Lung (tissue), 12 donors: Measurements from ENCODE around the gene SLC4A2. TPM values are rescaled to one million over a fixed set of nuclear protein-coding genes. Genes with fewer than 3 reads are reported as not detected.

ENCODE experiments used
- ATAC-seq: fragments of 200-7000 bp; cut with Tn5 transposase; one replicate; pipeline ENCODE4 v1.9.1; 2020; ENCODE audit warnings: moderate number of reproducible peaks; ENCODE audit not compliant: insufficient read depth, low FRiP score
- DNase-seq, 3 donors: peaks; one replicate each; pipeline ENCODE4 v3.0.0-alpha.2; 2013 to 2017
- H3K27ac ChIP-seq, 2 donors: one replicate each; pipeline ENCODE4 v1.5.1; 2013; ENCODE audit warnings: mild to moderate bottlenecking in 2 of 2, moderate library complexity in 2 of 2, control low read depth in 1 of 2, inconsistent platforms in 1 of 2, low read depth in 1 of 2, low read length in 1 of 2
- H3K27me3 ChIP-seq, 3 donors: one replicate each; pipeline ENCODE4 v1.5.1; 2013; ENCODE audit warnings: low read length in 2 of 3; ENCODE audit not compliant: control insufficient read depth in 3 of 3, insufficient read depth in 3 of 3
- H3K36me3 ChIP-seq, 4 donors: one replicate each; pipeline ENCODE4 v1.5.1; 2013; ENCODE audit warnings: low read length in 4 of 4, mild to moderate bottlenecking in 1 of 4, moderate library complexity in 1 of 4; ENCODE audit not compliant: control insufficient read depth in 4 of 4, insufficient read depth in 4 of 4
- H3K4me1 ChIP-seq, 5 donors: one replicate each; pipeline ENCODE4 v1.5.1; 2013; ENCODE audit warnings: low read length in 5 of 5, mild to moderate bottlenecking in 2 of 5, moderate library complexity in 1 of 5; ENCODE audit not compliant: control insufficient read depth in 5 of 5, insufficient read depth in 5 of 5
- H3K4me3 ChIP-seq: one replicate; pipeline ENCODE4 v1.5.1; 2013; ENCODE audit warnings: mild to moderate bottlenecking, control low read depth, moderate library complexity
- H3K9ac ChIP-seq, 2 donors: one replicate each; pipeline ENCODE4 v1.5.1; 2013; ENCODE audit warnings: low read length in 2 of 2, control low read depth in 1 of 2; ENCODE audit not compliant: insufficient read depth in 1 of 2
- H3K9me3 ChIP-seq, 4 donors: one replicate each; pipeline ENCODE4 v1.5.1; 2013; ENCODE audit warnings: low read length in 3 of 4, mild to moderate bottlenecking in 1 of 4, moderate library complexity in 1 of 4; ENCODE audit not compliant: control insufficient read depth in 4 of 4, insufficient read depth in 3 of 4
- WGBS, 2 donors: extraction: QIAGEN DNeasy Blood & Tissue Kit; methylation state at CpG; one replicate each; pipeline ENCODE4 v1.1.7; 2013; 5-methylcytosine and 5-hydroxymethylcytosine counted together
- polyA plus RNA-seq, 2 donors: library from polyadenylated mRNA; stranded (reverse); fragments of 200-250 nt; gene quantifications; one replicate each; pipeline ENCODE4 v1.2.1, GENCODE V29; 2013
- total RNA-seq, 2 donors: library from RNA; depleted of rRNA in 1 of 2; stranded (reverse); fragments of >200 nt in 1 of 2; gene quantifications; one replicate each; pipeline ENCODE4 v1.2.1, GENCODE V29; 2014 to 2021
- TF ChIP-seq, protein P1 (sequence below): IDR thresholded peaks from 2 replicates; pipeline ENCODE4 v1.5.1; 2012; ENCODE audit warnings: mild to moderate bottlenecking; ENCODE audit errors: control extremely low read depth, extremely low read depth
- donor health status: control.
- donor health status: control.
- donor health status: Bipolar disorder and iron deficiency.
- donor health status: healthy.
- donor health status: DM: yes; HTN: yes; CAD: no.

The SLC4A2 gene
- total and polyA plus RNA-seq, 4 donors: 66.3 to 173 (median 120) TPM

DNA sequence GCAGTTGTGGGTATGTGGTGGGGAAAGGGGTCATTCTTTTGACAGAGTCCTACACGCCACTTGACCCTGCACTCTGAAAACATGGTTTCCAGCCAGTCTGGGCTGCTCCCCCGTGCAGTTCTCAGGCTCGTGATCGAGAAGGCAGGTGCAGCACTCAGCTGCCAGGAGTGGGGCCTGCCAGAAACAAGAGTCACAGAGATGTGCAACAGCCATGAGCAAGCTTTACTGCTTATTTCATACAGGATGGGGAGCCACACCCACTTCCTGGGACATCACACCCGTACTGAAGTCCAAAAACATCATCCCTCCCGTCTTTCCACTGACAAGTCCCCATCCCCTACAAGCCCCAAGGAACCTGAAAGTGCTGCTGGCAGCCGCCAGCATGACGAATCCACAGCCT lies 44.4 kb upstream of the SLC4A2 start:
- no peak for ATAC-seq
- no peaks in the 10 kb centered on the region for H3K9me3 ChIP-seq
- 78 to 80% methylated on average over 8 of the region's 8 CpGs for WGBS, 2 donors
- H3K36me3 ChIP-seq: peaks cover 0 to 4% (median 0%) of the 10 kb centered on the region in 4 donors
- H3K27me3 ChIP-seq: peaks cover 0 to 16% (median 7%) of the 10 kb centered on the region in 3 donors
- no peak for DNase-seq
- H3K9ac ChIP-seq: no peak overlapping the region
- H3K4me3 ChIP-seq: no peak overlapping the region
- peaks cover 0 to 38% (median 16%) of the 10 kb centered on the region in 5 donors for H3K4me1 ChIP-seq
- TF ChIP-seq, protein P1, sequence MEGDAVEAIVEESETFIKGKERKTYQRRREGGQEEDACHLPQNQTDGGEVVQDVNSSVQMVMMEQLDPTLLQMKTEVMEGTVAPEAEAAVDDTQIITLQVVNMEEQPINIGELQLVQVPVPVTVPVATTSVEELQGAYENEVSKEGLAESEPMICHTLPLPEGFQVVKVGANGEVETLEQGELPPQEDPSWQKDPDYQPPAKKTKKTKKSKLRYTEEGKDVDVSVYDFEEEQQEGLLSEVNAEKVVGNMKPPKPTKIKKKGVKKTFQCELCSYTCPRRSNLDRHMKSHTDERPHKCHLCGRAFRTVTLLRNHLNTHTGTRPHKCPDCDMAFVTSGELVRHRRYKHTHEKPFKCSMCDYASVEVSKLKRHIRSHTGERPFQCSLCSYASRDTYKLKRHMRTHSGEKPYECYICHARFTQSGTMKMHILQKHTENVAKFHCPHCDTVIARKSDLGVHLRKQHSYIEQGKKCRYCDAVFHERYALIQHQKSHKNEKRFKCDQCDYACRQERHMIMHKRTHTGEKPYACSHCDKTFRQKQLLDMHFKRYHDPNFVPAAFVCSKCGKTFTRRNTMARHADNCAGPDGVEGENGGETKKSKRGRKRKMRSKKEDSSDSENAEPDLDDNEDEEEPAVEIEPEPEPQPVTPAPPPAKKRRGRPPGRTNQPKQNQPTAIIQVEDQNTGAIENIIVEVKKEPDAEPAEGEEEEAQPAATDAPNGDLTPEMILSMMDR: no peak
- H3K27ac ChIP-seq: no peak overlapping the region

DNA sequence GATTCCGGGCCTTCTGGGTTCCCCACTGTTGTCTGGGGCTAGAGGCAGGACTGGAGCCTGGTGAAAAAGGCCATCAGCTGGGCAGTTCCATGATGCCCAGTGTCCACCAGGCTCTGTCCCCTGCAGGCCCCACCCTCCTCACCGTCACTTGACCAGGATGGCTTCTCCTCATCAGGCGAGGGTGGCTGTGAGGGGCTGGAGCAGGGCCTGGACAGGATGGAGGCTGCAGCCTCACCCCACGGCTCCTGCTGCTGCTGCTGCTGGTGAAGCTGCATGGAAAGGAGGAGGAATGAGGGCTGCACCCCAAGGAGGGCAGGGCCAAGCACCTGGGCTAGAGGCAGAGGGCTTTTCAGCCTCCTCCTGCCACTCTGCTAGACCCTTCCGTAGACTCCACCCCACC lies 43.4 kb upstream of the SLC4A2 start:
- ATAC-seq (no peak), DNase-seq (no peak)
- H3K27me3 ChIP-seq: peaks cover 0 to 16% (median 13%) of the 10 kb centered on the region in 3 donors
- peaks cover 0 to 4% (median 0%) of the 10 kb centered on the region in 4 donors for H3K36me3 ChIP-seq
- TF ChIP-seq, protein P1: no peak
- 85 to 87% methylated on average over 5 of the region's 5 CpGs for WGBS, 2 donors
- H3K4me1 ChIP-seq: peaks cover 0 to 28% (median 8%) of the 10 kb centered on the region in 5 donors
- H3K4me3 ChIP-seq: no peak overlapping the region
- no peak overlapping the region for H3K9ac ChIP-seq
- no peaks in the 10 kb centered on the region for H3K9me3 ChIP-seq
- no peak overlapping the region for H3K27ac ChIP-seq

DNA sequence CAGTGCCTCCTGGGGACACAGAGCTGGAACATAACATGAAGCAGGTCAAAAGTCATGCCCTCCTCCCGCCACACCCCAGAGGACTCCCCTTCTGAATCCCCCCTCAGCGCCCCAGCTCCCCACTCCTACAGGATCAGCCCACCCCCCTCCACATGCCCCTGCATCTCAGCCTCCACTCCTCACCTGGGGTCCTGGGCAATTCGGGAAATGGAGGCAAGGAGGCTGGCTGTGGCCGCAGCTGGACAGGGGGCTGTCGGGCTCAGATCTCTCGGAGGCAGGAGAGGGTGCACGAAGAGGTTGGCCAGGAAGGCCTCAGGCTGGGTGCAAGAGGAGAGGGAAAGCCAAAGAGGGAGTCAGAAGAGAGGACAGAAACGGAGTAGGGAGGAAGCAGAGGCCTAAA lies 42.9 kb upstream of the SLC4A2 start:
- no peak for DNase-seq

More for the DNA sequence above, 42.9 kb upstream of the SLC4A2 start:
- H3K4me1 ChIP-seq: peaks cover 0 to 25% (median 8%) of the 10 kb centered on the region in 5 donors
- TF ChIP-seq, protein P1: no peak
- no peaks in the 10 kb centered on the region for H3K9me3 ChIP-seq
- peaks cover 0 to 16% (median 13%) of the 10 kb centered on the region in 3 donors for H3K27me3 ChIP-seq
- no peak overlapping the region for H3K4me3 ChIP-seq
- H3K9ac ChIP-seq: no peak overlapping the region
- no peak overlapping the region for H3K27ac ChIP-seq
- 89 to 91% methylated on average over 8 of the region's 8 CpGs for WGBS, 2 donors
- H3K36me3 ChIP-seq: peaks cover 0 to 4% (median 0%) of the 10 kb centered on the region in 4 donors
- ATAC-seq: no peak
